Astrocyte of the hippocampus (primary cell): ENCODE results near the gene SHPK.

Experiments
- DNase-seq: peaks from one replicate; pipeline ENCODE4 v3.0.0; 2011; ENCODE audit warnings: low read depth, low spot score

Gene SHPK

DNA sequence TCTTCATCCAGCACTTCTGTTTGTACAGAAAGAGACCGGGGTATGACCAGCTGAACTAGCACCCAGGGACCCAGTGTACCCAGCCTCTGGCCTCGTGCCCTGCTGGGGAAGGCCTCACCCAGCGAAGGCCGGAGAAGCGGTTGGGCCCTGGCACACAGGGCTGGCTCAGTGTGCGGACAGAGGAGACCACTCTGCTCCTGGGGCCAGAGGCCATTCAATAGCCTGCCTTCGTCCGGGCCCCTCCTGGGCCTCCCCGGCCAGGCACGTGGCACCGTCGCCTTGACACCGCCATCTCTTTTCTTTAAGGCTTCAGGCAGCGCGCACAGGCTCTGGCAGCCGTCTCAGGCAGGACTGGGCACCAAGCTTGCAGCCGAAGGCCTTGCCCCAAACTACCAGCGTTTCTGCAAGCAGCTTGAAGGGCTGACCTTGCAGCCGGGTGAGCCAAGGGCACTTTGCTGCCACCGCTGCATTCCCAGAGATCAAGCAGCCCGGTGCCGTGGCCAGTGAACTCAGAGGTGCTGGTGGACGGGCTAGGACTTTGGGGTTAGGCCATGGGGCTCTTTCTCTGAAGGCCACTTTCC, 24.4 kb upstream of the SHPK start:
- no peak for DNase-seq

DNA sequence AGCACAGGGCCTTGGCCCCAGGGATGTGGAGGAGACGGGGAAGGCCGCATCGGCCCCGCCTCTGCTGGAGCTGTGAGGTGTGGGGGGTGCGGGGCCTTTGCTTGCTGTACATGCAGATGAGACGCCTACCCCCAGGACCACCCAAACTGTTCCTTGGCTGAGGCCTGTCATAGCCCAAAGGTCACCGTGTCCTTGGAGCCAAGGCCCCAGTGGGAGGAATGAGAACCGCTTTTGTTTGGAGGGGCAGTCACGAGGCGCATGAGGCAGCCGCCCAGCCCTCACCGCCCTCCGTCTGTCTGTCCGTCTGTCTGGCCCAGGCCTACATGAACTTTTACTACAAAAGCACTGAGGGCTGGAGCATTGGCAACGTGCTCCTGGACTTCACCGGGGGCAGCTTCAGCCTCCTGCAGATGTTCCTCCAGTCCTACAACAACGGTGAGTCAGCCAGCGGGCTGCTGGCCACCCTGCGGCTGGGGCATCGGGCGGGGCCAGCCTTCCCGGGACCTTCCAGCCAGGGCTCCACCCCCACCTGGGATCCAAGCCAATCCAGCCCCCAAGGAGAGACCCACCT, 23.6 kb upstream of the SHPK start:
- DNase-seq: peak; percentile 93

DNA sequence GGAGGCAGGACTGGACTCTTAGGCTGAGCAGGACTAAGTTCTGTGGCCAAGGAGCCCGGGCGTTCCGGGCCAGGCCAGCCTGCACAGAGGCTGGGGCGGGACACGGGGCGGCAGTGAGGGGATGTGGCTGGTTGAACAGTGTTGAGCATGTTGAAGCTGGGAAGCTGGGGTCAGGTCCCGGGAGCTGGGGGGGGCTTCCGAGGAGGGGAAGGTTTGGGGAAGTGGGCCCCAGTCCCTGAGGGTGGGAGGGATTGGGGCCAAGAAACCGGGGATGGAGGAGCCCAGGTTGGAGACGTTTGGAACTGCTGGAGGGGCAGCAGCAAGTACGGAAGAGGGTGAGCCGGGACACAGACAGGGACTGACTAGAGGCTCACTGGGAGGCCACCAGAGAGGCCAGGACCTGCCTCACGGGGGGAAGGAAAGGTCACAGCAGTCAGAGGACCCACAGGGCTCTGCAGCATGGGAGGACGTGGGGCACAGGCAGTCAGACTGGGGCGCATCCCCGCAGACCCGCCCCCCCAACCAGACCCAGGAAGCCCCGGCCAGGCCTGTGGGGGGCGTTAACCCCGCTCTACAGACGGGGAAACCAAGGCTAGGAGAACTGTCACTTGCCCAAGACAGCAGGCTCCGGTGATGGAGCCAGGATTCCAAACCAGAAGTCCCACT, 22.9 kb upstream of the SHPK start:
- no peak for DNase-seq

DNA sequence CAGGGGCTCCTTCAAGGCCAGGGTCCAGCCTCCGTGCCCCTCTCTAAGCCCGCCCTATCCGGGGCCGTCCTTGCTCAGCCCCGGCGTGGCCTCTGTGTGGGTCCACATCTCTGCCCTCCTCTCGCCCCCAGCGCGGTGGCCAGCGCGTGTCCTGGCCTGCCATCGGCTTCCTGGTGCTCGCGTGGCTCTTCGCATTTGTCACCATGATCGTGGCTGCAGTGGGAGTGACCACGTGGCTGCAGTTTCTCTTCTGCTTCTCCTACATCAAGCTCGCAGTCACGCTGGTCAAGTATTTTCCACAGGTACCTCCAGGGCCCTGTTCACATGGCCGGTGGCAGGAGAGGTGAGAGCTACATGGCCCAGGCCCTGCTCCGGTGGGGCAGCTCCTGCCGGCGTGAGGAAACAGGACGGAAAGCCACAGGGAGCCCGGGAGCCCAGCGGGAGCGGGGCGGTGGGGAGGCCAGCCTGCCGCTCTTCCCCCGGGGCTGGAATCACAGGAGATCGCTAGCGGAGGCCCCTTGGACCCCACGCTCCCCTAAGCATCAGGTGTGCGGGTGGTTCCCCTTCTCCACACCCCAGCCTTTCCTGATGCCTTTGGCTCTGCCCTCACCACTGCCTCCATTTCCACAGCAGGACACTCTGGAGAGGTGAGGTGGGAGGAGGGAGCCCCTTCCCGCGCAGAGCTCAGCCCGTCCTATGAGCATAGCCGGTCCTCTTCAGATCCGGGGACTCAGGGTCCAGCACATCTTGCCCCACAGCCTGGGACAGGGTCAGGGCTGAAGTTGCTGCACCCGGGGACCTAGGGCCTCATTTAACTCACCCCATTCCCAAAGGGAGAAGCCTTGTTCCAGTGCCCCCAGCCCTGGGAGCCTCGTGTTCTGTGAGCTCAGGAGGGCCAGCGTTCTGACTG, 22.1 kb upstream of the SHPK start:
- DNase-seq: no peak

DNA sequence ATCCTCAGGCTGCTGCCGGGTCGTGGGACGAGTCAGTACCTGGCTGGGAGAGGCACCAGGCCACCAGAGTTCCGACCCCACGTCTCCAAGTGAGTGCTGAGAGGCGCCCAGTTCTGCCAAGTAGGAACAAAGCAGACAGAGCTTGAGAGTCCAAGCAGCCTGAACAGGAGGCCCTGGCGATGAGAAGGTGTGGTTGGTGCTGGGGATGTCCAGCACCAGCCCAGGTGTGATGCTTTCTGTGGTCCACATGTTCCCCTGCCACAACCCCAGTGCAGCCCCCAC, 21.5 kb upstream of the SHPK start:
- no peak for DNase-seq

DNA sequence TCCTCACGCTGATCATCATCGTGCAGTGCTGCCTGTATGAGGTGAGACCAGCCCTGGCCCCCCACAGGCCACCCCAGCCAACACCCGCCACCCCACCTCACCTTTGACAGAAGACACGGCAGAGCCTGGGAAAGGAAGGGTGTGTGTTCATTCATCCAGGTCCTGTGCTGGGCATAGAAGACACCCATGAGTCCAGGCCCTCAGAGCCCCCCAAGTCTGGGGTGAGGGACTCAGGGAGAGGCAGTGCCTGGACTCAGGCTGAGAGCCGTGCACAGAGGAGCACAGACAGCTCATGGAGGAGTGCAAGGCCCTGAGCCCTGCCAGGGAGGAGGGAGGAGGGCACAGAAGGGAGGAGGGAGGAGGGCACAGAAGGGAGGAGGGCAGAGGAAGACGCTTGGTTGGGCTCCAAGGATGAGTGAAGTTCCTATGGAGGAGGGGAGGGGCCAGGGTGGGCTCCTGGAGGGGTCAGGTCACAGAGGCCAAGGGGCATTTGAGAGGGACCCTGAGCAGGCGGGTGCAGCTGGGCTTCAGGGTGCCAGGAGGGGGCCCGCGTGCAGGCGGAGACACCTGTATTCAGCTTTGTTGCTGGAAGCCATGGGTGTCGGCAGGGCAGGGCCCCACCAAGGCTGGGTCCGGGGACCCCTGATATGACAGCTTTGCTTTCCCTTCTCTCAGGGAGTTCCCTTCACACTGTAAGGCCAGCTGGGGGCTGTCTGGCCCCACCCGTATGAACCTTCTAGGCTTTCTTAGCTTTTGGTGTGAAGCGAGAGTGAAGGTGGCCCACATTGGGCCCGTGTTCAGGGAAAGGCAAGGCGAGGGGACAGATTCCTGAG, 20.9 kb upstream of the SHPK start:
- no peak for DNase-seq

DNA sequence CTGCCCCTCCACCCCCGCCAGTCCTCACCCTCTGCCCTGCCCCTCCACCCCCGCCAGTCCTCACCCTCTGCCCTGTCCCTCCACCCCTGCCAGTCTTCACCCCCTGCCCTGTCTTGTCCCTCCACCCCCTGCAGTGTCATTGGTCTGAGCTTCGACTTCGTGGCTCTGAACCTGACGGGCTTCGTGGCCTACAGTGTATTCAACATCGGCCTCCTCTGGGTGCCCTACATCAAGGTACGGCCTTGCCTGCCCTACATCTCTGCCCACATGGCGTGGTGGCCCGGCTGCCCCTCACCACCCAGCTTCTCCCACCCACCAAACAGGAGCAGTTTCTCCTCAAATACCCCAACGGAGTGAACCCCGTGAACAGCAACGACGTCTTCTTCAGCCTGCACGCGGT, 20.3 kb upstream of the SHPK start:
- DNase-seq: no peak

DNA sequence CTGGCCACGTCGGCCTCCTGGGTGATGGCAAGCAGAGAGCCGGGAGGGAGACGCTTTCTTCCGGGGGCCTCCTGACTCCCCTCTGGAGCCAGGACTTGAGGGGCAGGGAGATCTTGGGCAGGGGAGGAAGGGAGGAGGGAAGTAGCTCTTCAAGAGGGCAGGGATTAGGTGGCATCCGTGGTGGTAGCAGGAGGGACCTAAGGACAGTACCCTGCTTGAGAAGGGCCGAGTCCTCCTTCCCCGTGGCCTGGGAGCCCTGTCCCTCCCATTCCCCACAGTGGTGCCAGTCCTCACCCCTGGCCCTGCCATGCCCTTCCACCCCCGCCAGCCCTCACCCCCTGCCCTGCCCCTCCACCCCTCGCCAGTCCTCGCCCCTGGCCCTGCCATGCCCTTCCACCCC, 19.7 kb upstream of the SHPK start:
- DNase-seq: no peak

DNA sequence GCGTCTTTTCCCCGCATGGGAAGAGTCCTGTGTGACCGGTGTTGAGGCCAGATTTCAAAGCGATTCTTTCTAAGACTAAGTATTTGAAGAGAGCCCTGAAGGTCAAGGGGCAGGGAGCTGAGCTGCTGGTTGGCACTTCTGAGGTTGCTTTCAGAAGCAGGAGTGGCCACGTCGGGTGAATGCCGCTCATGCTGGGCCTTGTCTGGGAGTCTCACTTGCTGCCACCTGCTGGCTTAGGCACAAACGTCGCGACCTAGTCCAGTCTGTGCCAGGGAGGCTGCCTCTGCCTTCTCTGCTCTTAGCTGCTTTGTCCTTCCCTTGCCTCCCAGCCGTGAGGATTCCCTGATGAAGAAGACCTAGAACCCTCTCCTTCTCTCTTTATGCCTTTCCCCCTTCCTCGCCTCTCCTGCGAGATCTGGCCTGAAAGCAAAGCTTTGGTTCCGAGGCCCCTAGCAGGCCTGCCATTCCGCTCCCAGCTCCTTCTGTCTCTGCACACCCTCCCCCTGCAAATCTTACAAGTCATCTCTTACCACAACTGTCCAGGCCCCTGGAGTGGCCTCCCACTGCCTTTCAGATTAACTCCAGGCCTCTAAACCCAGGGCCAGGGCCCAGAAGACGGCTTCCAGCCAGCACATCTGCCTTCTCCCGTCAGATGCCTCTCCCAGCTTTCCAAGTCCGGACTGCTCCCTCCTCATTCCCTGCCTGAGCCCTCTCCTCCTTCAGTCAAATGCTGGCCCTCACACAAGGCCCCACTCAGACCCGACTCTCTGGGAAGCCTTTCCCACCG, 11.9 kb upstream of the SHPK start:
- peak; percentile 75 for DNase-seq

DNA sequence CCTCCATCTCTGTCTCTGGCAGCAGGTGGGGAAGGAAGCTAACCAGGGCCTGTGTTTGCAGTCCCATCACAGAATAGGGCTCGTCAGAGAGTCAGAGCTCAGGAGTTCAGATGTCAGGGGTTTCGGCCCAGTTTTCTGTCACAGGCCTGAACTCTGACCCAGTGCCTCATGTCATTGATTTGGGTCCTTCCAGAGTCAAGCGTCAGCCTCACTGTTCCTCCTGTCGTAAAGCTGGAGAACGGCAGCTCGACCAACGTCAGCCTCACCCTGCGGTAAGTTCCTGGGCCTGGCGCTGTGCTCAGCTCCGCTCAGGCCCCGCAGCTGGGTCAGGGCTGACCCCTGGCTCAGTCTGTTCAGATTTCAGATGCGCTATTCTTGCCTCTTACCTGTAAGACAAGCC, 11.2 kb upstream of the SHPK start:
- DNase-seq: no peak

DNA sequence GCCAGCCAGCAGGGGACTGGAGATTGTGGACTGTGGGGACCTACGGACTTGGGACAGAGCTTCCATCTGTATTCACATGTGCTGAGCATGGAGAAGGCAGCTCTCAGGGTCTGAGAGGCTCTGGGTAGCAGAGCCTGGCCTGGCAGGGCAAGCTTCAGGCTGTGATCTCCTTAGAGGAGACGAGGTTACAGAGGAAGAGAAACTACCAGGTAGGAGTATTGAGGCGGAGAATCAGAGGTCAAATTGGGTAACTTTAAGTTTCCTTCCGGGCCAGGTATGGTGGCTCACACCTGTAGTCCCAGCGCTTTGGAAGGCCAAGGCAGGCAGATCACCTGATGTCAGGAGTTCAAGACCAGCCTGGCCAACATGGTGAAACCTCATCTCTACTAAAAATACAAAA, 9.3 kb upstream of the SHPK start:
- DNase-seq: no peak

DNA sequence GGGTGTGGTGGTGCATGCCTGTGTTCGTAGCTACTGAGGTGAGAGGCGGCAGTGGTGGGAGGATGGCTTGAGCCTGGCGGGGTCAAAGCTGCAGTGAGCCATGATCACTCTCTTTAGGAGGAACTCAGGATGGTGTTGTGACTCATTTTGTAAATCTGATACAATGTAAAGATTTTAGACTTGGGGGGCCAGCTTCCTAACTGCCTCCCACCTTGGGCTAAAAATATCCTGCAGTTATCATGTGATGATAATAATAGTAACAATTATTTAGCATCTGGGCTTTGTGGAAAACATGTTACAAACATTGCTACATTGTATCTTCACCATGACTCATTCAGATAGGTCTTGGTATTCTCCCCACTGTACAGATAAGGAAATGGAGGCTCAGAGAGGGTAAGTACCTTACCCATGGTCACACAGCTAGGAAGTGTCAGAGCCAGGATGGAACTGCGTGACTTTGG, 7.9 kb upstream of the SHPK start:
- DNase-seq: no peak

DNA sequence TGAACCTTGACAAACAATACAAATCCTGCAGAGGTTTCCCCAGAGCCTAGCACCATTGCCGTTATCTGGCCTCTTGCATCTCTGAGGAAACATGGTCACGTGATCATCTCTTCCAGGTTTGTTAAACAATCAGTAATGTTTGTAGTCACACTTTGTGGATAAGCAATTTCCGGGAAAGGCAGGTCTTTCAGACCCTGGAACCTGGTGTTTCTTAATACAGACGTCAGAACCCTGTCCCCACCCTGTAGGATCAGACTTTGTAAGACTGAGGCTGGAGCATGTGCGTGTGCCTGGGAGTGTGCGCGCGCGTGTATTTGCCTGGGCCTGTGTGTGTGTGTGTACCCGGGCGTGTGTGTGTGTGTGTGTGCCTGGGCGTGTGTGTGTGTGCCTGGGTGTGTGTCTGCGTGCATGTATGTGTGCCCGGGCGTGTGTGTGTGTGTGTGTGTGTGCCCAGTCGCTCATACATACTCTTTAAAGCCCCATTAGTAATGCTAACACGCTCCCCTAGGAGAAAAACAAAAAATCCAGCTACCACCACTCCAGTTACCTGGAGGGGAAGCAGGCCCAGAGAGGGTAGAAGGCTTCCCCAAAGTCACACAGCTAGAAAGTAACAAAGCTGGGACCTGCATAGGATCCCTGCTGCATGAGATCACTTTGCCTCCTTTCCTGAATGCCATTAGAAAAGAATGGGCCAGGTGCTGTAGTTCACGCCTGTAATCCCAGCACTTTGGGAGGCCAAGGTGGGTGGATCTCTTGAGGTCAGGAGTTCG, 5.9 kb upstream of the SHPK start:
- DNase-seq: no peak

DNA sequence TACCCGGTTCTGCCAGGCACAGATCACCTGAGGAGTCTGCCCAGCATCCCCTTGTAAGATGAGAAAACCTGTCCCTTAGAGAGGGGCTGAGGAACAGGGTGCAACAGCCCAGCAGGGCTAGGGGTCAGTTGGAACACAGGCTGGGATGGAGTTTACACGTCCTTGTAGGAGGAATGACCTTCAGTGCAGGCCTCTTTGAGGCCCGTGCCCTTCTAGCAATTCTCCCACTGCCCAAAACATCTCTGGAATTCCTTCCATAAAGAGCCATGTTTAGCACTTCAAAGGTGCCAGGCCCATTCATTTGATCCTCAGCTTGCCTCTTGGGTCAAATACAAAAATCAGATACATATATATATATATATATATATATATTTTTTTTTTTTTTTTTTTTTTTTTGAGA, 5.0 kb upstream of the SHPK start:
- DNase-seq: no peak

DNA sequence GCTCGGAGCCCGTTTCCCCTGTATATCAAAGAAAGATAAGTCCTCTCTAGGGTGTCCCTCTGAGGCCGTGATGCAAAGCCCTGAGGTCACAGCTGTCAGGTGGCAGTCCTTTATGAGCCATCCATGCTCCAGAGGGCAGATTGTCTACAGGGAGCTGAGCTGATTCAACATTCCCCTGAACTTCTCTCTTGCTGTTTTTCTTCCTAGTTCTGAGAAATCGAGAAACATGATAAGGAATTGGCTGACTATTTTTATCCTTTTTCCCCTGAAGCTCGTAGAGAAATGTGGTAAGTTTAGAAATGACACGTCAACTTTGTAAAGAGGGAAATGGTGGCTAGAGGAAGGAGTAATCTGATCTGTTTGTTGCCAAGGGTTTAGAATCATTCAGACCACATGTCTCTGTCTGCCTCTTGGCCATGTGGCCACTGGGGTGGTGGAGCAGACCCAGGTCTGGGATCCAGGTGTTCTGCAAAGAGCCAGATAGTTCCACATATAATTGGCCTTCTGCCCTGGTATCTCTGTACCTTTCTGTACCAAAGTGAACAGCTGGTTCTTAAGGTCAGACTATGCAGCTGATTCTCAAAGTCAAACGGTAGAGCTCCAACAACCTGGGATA, 4.0 kb upstream of the SHPK start:
- DNase-seq: no peak

DNA sequence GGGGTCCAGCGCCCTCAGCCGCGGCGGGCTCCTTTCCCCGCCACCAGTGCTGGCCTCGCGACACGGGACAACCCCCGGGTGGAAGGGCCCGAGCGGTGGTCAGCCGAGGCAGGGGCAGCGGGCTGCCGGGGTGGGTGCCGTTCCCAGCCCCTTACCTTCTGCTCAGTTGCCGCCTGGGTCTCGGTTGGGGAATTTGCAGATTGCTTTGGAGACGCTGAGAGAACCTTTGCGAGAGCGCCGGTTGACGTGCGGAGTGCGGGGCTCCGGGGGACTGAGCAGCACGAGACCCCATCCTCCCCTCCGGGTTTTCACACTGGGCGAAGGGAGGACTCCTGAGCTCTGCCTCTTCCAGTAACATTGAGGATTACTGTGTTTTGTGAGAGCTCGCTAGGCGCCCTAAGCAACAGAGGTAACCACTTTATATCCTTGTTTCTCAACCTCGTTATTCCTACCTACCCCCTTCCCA, 891 bp upstream of the SHPK start:
- DNase-seq: peak; percentile 42

DNA sequence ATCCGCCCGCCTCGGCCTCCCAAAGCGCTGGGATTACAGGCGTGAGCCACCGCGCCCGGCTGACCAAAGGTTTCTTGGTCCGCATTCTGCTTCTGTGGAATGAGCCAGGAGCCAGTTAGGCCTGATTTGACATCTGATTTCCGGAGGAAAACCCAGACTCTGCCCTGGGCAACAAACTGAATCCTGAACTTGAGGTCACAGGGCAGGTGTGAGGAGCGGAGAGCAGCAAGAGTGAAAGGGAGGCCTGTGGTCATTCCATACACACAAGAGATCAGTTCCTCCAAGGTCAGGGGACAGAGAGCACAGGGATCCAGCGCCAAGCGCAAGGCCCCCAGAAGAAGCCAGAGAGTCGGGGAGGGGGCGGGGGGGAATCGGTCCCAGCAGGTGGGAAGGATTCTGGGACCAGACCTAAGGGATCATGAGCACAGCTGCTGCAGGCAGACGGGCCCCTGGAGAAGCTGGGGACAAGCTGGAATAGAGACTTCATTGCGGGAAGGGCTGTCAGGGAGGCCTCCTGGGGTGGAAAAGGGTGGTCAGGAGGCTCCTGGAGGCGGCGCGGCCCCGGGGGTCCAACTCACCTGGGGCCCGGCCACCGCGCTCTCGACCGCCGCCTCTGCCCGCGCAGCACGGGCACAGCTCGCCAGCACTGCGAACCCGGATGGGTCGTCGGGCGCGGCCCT, 436 bp downstream of the SHPK start:
- no peak for DNase-seq

DNA sequence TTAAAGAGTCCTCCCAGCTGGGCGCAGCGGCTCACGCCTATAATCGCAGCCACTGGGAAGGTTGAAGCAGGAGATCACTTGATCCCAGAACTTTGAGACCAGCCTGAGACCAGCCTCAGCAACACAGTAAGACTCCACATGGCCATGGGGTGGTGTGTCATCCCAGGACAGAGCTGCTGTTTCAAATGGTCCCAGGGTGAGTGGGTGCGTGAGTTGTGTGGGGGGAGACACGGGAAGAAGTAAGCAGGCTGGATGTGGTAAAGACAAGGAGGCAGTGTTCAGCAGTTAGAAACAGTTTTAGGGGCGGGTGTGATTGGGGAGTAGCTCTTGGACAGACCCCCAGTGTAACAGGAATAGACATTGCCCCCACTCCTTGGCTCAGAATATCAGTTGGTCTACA, 3.8 kb downstream of the SHPK start:
- DNase-seq: no peak

DNA sequence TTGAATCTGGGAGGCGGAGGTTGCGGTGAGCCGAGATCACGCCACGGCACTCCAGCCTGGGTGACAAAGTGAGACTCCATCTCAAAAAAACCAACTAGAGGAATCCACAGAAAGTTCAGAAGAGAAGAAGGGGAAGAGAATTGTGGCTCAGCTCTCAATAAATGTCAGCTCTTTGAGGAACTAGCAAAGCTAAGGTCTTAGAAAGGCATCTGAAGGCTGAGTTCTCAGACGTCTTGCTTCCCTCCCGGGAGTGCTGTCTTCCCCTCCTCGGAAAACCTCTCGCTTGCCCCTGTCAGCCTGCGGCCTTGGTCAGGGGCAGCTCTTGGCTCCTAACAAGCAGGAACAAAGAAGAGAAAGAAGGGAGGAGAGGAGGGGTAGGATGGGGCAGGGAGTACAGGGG, 5.3 kb downstream of the SHPK start:
- no peak for DNase-seq
